Astrocyte (in vitro differentiated cells and primary cell): ENCODE measurements around the gene AMN. TPM values are rescaled to one million over a fixed set of nuclear protein-coding genes. Genes with fewer than 3 reads are reported as not detected.

Experiments used
- DNase-seq: peaks from one replicate; pipeline ENCODE4 v3.0.0-alpha.2; 2010; ENCODE audit warnings: low read depth
- FAIRE-seq: peaks from 2 replicates; lab custom pipeline; 2011; peaks lifted over from hg19 to GRCh38; lab: Jason Lieb, UNC
- H2AFZ ChIP-seq: 2 replicates; pipeline ENCODE4 v1.6.0; 2012; ENCODE audit warnings: low read depth, low read length, inconsistent platforms
- H3K27ac ChIP-seq: 2 replicates; pipeline ENCODE4 v1.5.1; 2011; ENCODE audit warnings: low read depth, low read length, inconsistent platforms
- H3K27me3 ChIP-seq: 2 replicates; pipeline ENCODE4 v1.6.0; 2011; ENCODE audit warnings: low read length, inconsistent platforms; ENCODE audit not compliant: insufficient read depth
- H3K36me3 ChIP-seq: 2 replicates; pipeline ENCODE4 v1.5.1; 2011; ENCODE audit warnings: low read length, inconsistent platforms; ENCODE audit not compliant: insufficient read depth
- H3K4me1 ChIP-seq: 2 replicates; pipeline ENCODE4 v1.5.1; 2011; ENCODE audit warnings: low read length, inconsistent platforms; ENCODE audit not compliant: insufficient read depth
- H3K4me2 ChIP-seq: 2 replicates; pipeline ENCODE4 v1.6.0; 2012; ENCODE audit warnings: low read length, inconsistent platforms
- H3K4me3 ChIP-seq: 2 replicates; pipeline ENCODE4 v1.5.1; 2011; ENCODE audit warnings: low read depth, mild to moderate bottlenecking, low read length, inconsistent platforms; ENCODE audit not compliant: insufficient read depth
- H3K79me2 ChIP-seq: 2 replicates; pipeline ENCODE4 v1.6.0; 2012; ENCODE audit warnings: mild to moderate bottlenecking, low read length, inconsistent platforms; ENCODE audit not compliant: insufficient read depth
- H3K9ac ChIP-seq: 2 replicates; pipeline ENCODE4 v1.6.0; 2012; ENCODE audit warnings: mild to moderate bottlenecking, low read length, inconsistent platforms
- H3K9me3 ChIP-seq: 2 replicates; pipeline ENCODE4 v1.5.1; 2012; ENCODE audit warnings: low read depth, mild to moderate bottlenecking, low read length, inconsistent platforms; ENCODE audit not compliant: insufficient read depth
- H4K20me1 ChIP-seq: 2 replicates; pipeline ENCODE4 v1.6.0; 2012; ENCODE audit warnings: low read length, inconsistent platforms; ENCODE audit not compliant: insufficient read depth
- H3K27ac Mint-ChIP-seq: one replicate; pipeline ENCODE4 v1.8.0; 2021; ENCODE audit warnings: mild to moderate bottlenecking, mixed read lengths; ENCODE audit not compliant: unreplicated experiment
- H3K27me3 Mint-ChIP-seq: one replicate; pipeline ENCODE4 v1.8.0; 2021; ENCODE audit warnings: low read depth, mixed read lengths; ENCODE audit not compliant: unreplicated experiment
- H3K36me3 Mint-ChIP-seq: one replicate; pipeline ENCODE4 v1.8.0; 2021; ENCODE audit warnings: low read depth, mixed read lengths; ENCODE audit not compliant: unreplicated experiment
- H3K4me1 Mint-ChIP-seq: one replicate; pipeline ENCODE4 v1.8.0; 2021; ENCODE audit warnings: low read depth, mixed read lengths; ENCODE audit not compliant: unreplicated experiment
- H3K4me3 Mint-ChIP-seq: one replicate; pipeline ENCODE4 v1.8.0; 2021; ENCODE audit warnings: mild to moderate bottlenecking, moderate library complexity, mixed read lengths; ENCODE audit not compliant: unreplicated experiment
- H3K9me3 Mint-ChIP-seq: one replicate; pipeline ENCODE4 v1.8.0; 2021; ENCODE audit warnings: mild to moderate bottlenecking, mixed read lengths; ENCODE audit not compliant: unreplicated experiment
- EZH2 ChIP-seq: IDR thresholded peaks from 2 replicates; pipeline ENCODE4 v1.6.1; 2012; ENCODE audit warnings: mild to moderate bottlenecking, low read length, inconsistent platforms; ENCODE audit not compliant: insufficient read depth
- total RNA-seq: library from RNA; stranded (reverse); gene quantifications from 2 replicates; pipeline ENCODE4 v1.2.1, GENCODE V29; 2021
- TF ChIP-seq, protein P1 (sequence below): IDR thresholded peaks from 2 replicates; pipeline ENCODE4 v1.5.1; 2011; ENCODE audit warnings: low read depth, mild to moderate bottlenecking, inconsistent platforms, low read length, moderate library complexity; ENCODE audit not compliant: insufficient read depth

The AMN gene
- total RNA-seq, 1 donor from 2014 or later: 2.0 TPM

DNA sequence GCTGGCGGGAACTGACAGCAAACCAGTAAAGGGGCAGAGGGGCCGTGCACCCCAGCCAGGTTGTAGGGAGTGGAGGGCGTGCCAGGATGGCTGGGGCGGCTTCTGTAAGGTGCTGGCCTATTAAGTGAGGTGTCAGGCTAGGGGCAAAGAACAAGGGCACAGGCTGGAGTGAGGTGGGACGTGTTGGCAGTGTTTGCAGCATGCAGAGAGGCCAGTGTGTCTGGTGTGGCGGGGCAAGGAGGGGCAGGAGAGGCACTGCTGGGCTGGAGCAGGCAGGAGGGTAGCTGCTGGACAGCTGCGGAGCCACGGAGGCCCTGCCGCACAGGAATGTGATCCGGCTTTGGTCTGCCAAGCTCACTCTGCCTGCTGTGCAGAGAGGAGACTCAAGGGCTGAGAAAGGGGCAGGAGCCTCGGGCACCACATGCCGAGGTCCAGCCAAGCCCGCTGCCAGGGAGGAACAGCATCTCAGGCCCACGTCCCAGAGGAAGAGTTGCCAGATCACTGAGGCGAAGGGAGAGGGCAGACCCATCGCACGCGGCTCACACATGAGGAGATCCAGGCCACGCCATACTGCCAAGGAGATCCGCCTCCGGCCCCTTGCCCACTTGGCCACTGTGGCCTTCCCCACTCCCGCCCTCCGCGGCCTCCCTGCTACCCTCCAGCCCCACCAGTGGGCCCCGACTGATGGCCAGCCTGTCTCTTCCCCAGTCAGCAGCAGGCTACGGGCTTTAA, 46.8 kb downstream of the AMN start:
- Histone ChIP-seq H3K4me3 (no peak overlapping the region), H3K27me3 (no peaks in the 10 kb centered on the region), H3K27ac (no peak overlapping the region), H3K79me2 (no peaks in the 10 kb centered on the region), H3K4me2 (no peak overlapping the region), H3K9me3 (no peaks in the 10 kb centered on the region), H2AFZ (no peak overlapping the region), H4K20me1 (peaks cover 49% of the 10 kb centered on the region), H3K4me1 (no peaks in the 10 kb centered on the region), H3K9ac (no peak overlapping the region), H3K36me3 (peaks cover 67% of the 10 kb centered on the region)
- Mint-ChIP-seq H3K27me3 (no peaks in the 10 kb centered on the region), H3K4me1 (peaks cover 1% of the 10 kb centered on the region), H3K27ac (no peak overlapping the region), H3K9me3 (no peaks in the 10 kb centered on the region), H3K36me3 (peaks cover 22% of the 10 kb centered on the region), H3K4me3 (no peak overlapping the region)
- no peak for FAIRE-seq
- TF ChIP-seq, protein P1, sequence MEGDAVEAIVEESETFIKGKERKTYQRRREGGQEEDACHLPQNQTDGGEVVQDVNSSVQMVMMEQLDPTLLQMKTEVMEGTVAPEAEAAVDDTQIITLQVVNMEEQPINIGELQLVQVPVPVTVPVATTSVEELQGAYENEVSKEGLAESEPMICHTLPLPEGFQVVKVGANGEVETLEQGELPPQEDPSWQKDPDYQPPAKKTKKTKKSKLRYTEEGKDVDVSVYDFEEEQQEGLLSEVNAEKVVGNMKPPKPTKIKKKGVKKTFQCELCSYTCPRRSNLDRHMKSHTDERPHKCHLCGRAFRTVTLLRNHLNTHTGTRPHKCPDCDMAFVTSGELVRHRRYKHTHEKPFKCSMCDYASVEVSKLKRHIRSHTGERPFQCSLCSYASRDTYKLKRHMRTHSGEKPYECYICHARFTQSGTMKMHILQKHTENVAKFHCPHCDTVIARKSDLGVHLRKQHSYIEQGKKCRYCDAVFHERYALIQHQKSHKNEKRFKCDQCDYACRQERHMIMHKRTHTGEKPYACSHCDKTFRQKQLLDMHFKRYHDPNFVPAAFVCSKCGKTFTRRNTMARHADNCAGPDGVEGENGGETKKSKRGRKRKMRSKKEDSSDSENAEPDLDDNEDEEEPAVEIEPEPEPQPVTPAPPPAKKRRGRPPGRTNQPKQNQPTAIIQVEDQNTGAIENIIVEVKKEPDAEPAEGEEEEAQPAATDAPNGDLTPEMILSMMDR: no peak
- TF ChIP-seq EZH2: no peak
- DNase-seq: no peak

DNA sequence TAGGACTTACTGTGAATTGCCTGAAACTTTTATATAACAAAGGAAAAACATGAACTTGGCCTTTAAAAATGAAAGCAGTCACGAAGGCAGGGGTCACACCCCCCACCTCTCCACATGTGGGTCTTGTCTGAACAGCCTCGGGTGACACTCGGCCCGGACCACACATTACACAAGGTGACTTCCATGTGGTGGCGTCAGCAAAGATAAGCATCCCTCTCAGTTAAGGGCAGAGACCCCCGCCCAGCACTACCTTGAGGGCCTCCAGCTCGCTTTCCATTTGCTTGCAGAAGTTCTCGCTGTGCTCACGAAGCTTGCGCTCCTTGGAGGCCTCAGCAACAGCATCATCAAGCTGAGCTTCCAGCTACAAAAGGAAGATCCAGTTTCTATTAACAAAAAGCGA, 47.4 kb downstream of the AMN start:
- Mint-ChIP-seq H3K36me3 (peaks cover 24% of the 10 kb centered on the region), H3K4me3 (no peak overlapping the region), H3K27me3 (no peaks in the 10 kb centered on the region), H3K9me3 (no peaks in the 10 kb centered on the region), H3K27ac (no peak overlapping the region), H3K4me1 (peaks cover 1% of the 10 kb centered on the region)
- Histone ChIP-seq H3K9me3 (no peaks in the 10 kb centered on the region), H3K4me2 (no peak overlapping the region), H3K4me3 (no peak overlapping the region), H3K27me3 (no peaks in the 10 kb centered on the region), H3K27ac (no peak overlapping the region), H4K20me1 (peaks cover 50% of the 10 kb centered on the region), H2AFZ (no peak overlapping the region), H3K36me3 (peaks cover 66% of the 10 kb centered on the region), H3K4me1 (no peaks in the 10 kb centered on the region), H3K79me2 (no peaks in the 10 kb centered on the region), H3K9ac (no peak overlapping the region)
- FAIRE-seq (no peak), DNase-seq (no peak)
- TF ChIP-seq, protein P1: no peak
- TF ChIP-seq EZH2: no peak

DNA sequence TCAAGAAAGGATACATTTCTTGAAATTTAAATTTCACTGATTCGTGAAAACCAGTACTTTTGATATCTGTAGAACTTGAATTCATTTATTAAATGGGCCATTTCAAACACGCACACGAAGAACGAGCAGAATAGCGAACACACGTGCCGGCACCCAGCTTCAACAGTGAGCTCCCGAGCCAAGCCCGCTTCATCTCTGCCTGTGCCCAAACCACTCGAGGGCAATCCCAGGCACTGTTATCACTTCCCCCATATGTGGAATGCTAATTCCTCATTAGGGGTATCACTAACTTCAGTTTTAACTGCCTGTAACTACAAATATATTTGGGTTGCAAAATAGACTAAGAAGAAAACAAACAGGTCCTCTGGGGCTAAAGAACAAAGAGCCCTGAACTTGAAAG, 48.0 kb downstream of the AMN start:
- peaks cover 26% of the 10 kb centered on the region for H3K36me3 Mint-ChIP-seq
- no peak for FAIRE-seq
- H3K4me2 ChIP-seq: no peak overlapping the region
- no peaks in the 10 kb centered on the region for H3K9me3 Mint-ChIP-seq
- peaks cover 1% of the 10 kb centered on the region for H3K4me1 Mint-ChIP-seq
- H2AFZ ChIP-seq: no peak overlapping the region
- no peaks in the 10 kb centered on the region for H3K79me2 ChIP-seq
- no peak for DNase-seq
- no peaks in the 10 kb centered on the region for H3K27me3 Mint-ChIP-seq
- no peak overlapping the region for H3K4me3 Mint-ChIP-seq
- peaks cover 61% of the 10 kb centered on the region for H3K36me3 ChIP-seq
- no peak for TF ChIP-seq EZH2
- TF ChIP-seq, protein P1: no peak
- H3K9me3 ChIP-seq: no peaks in the 10 kb centered on the region
- H3K27ac ChIP-seq: no peak overlapping the region
- H3K9ac ChIP-seq: no peak overlapping the region
- H3K4me1 ChIP-seq: no peaks in the 10 kb centered on the region
- no peak overlapping the region for H3K27ac Mint-ChIP-seq
- H3K27me3 ChIP-seq: no peaks in the 10 kb centered on the region
- H3K4me3 ChIP-seq: no peak overlapping the region
- peaks cover 50% of the 10 kb centered on the region for H4K20me1 ChIP-seq
